HG02610 (cell line): ENCODE results near the gene TBC1D10B.

Experiments
- ATAC-seq: cut with Tn5 transposase; IDR thresholded peaks from one replicate; pipeline ENCODE4 v1.9.1; 2021; ENCODE audit warnings: mild to moderate bottlenecking, moderate library complexity; ENCODE audit not compliant: unreplicated experiment

Gene TBC1D10B

GRCh38 chr16:30370456-30371247 lies at the start of gene TBC1D10B:
Gene TBC1D10B, minus strand, starts transcription at chr16:30370494. Its CDS starts 311 bp downstream, at chr16:30370183.
- peak; percentile 78 for ATAC-seq

- ATAC-seq = no peak
These were observed 48.3 kb upstream of the TBC1D10B start for GRCh38 chr16:30418350-30419181.

GRCh38 chr16:30417529-30418349 lies 47.4 kb upstream of the TBC1D10B start:
- peak; percentile 82 for ATAC-seq

- no peak for ATAC-seq
These were observed 46.6 kb upstream of the TBC1D10B start for GRCh38 chr16:30416624-30417528.

- ATAC-seq = no peak
These were observed 45.8 kb upstream of the TBC1D10B start for GRCh38 chr16:30416047-30416603.

GRCh38 chr16:30414159-30414558 lies 43.9 kb upstream of the TBC1D10B start:
- ATAC-seq = no peak

- ATAC-seq = no peak
These were observed 43.0 kb upstream of the TBC1D10B start for GRCh38 chr16:30413112-30413806.

GRCh38 chr16:30409125-30410060 lies 39.1 kb upstream of the TBC1D10B start:
- ATAC-seq = peak; percentile 35

- no peak for ATAC-seq
These were observed 37.7 kb upstream of the TBC1D10B start for GRCh38 chr16:30407804-30408534.

GRCh38 chr16:30407102-30407803 lies 37.0 kb upstream of the TBC1D10B start, which contains the start of gene ZNF771:
Gene ZNF771, plus strand, starts transcription at chr16:30407606. Its CDS starts 448 bp downstream, at chr16:30408054.
- ATAC-seq = peak; percentile 84

GRCh38 chr16:30406795-30407101 lies 36.5 kb upstream of the TBC1D10B start:
- peak; percentile 9 for ATAC-seq

- ATAC-seq = no peak
These were observed 31.6 kb upstream of the TBC1D10B start for GRCh38 chr16:30401768-30402425.

GRCh38 chr16:30399435-30400186 lies 29.3 kb upstream of the TBC1D10B start:
- no peak for ATAC-seq

- no peak for ATAC-seq
These were observed 28.6 kb upstream of the TBC1D10B start for GRCh38 chr16:30398661-30399434.
